HG02759 (cell line): ENCODE data around the gene ADISSP.
"Not testable (repeated sequence)": the region's sequence is repeated elsewhere in the genome, so short reads cannot be mapped to it uniquely, and the experiment has no call there.

ENCODE experiments used
- ATAC-seq: cut with Tn5 transposase; IDR thresholded peaks from one replicate; pipeline ENCODE4 v1.9.1; 2021; ENCODE audit warnings: mild to moderate bottlenecking, moderate library complexity; ENCODE audit not compliant: unreplicated experiment

ADISSP gene

GRCh38 chr20:3797592-3798372 is 30.2 kb upstream of the ADISSP start:
- ATAC-seq = no peak

GRCh38 chr20:3797226-3797545 is 29.6 kb upstream of the ADISSP start:
- no peak for ATAC-seq

- ATAC-seq = peak; percentile 2
Observed at GRCh38 chr20:3796477-3797225, 29.1 kb upstream of the ADISSP start.

- peak; percentile 69 for ATAC-seq
Observed at GRCh38 chr20:3795511-3796468, 28.2 kb upstream of the ADISSP start, which contains the start of gene CDC25B. Gene CDC25B (plus strand): TSS chr20:3796310. CDS start chr20:3796532, 222 bp downstream.

GRCh38 chr20:3794701-3795420 is 27.3 kb upstream of the ADISSP start:
- no peak for ATAC-seq

GRCh38 chr20:3794168-3794567 is 26.6 kb upstream of the ADISSP start:
- not testable (repeated sequence) for ATAC-seq

- ATAC-seq = not testable (repeated sequence)
Observed at GRCh38 chr20:3789201-3789600, 21.6 kb upstream of the ADISSP start.

GRCh38 chr20:3788685-3789155 is 21.2 kb upstream of the ADISSP start:
- ATAC-seq = no peak

GRCh38 chr20:3787324-3788014 is 19.9 kb upstream of the ADISSP start:
- ATAC-seq = no peak

GRCh38 chr20:3786665-3787323 is 19.2 kb upstream of the ADISSP start, which contains the start of gene CENPB:
Gene CENPB (minus strand): TSS chr20:3786740. CDS start chr20:3786483, 257 bp downstream.
- ATAC-seq = peak; percentile 90

- peak; percentile 31 for ATAC-seq
Observed at GRCh38 chr20:3786126-3786484, 18.6 kb upstream of the ADISSP start.

- ATAC-seq = no peak
Observed at GRCh38 chr20:3785240-3786125, 17.9 kb upstream of the ADISSP start.

- no peak for ATAC-seq
Observed at GRCh38 chr20:3784863-3785239, 17.3 kb upstream of the ADISSP start.

- no peak for ATAC-seq
Observed at GRCh38 chr20:3784216-3784853, 16.8 kb upstream of the ADISSP start.

GRCh38 chr20:3783511-3784195 is 16.1 kb upstream of the ADISSP start:
- ATAC-seq = no peak

GRCh38 chr20:3783068-3783489 is 15.5 kb upstream of the ADISSP start:
- ATAC-seq = no peak

GRCh38 chr20:3782597-3782996 is 15.0 kb upstream of the ADISSP start:
- ATAC-seq = no peak
